ENCODE measurements around the gene MXRA7. TPM values are rescaled to one million over a fixed set of nuclear protein-coding genes. Genes with fewer than 3 reads are reported as not detected.
"Not testable (repeated sequence)": the region's sequence is repeated elsewhere in the genome, so short reads cannot be mapped to it uniquely, and the experiment has no call there.

MXRA7 gene
- total RNA-seq, 1 donor from 2014 or later: 105 TPM

- intact Hi-C loops (cut with DNase I): no loop called here
- TF ChIP-seq CTCF (IDR thresholded peaks at IDR 0.05): peak; percentile 78
- Histone ChIP-seq H3K27me3 (ENCODE audit: low read depth) (no peaks in the 10 kb centered on the region), H3K9me3 (no peaks in the 10 kb centered on the region), H3K27ac (peak within 1 kb of the TSS; percentile 99), H3K4me1 (peaks cover 70% of the 10 kb centered on the region), H3K36me3 (peaks cover 65% of the 10 kb centered on the region), H3K4me3 (peak within 1 kb of the TSS; percentile 98)
- DNase-seq: peak; percentile 91
- ATAC-seq: peak; percentile 78 to 81
These were observed 16.3 kb upstream of the MXRA7 start, which contains the start of gene METTL23 for GRCh38 chr17:76726776-76727718. Gene METTL23, plus strand, starts transcription at chr17:76726839. Its CDS starts 2,872 bp downstream, at chr17:76729711.

GRCh38 chr17:76726231-76726775 is 15.5 kb upstream of the MXRA7 start, which contains the start of gene JMJD6:
Gene JMJD6, minus strand, starts transcription at chr17:76726606. Its CDS starts 131 bp downstream, at chr17:76726475.
- Histone ChIP-seq H3K4me3 (peak within 1 kb of the TSS; percentile 98), H3K4me1 (peaks cover 62% of the 10 kb centered on the region), H3K36me3 (peaks cover 65% of the 10 kb centered on the region), H3K9me3 (no peaks in the 10 kb centered on the region), H3K27ac (peak within 1 kb of the TSS; percentile 99), H3K27me3 (ENCODE audit: low read depth) (no peaks in the 10 kb centered on the region)
- no peak for TF ChIP-seq CTCF (IDR thresholded peaks at IDR 0.05)
- intact Hi-C loops (cut with DNase I): no loop called here
- DNase-seq: peak; percentile 97
- ATAC-seq: peak; percentile 95 to 97

GRCh38 chr17:76725580-76726230 is 14.9 kb upstream of the MXRA7 start:
- ATAC-seq (peak; percentile 66 to 75), DNase-seq (peak; percentile 85)
- Histone ChIP-seq H3K4me1 (peaks cover 58% of the 10 kb centered on the region), H3K36me3 (peaks cover 65% of the 10 kb centered on the region), H3K27ac (peak overlapping the region; percentile 99), H3K9me3 (no peaks in the 10 kb centered on the region), H3K27me3 (ENCODE audit: low read depth) (no peaks in the 10 kb centered on the region), H3K4me3 (peak overlapping the region; percentile 98)
- intact Hi-C loops (cut with DNase I): no loop called here
- TF ChIP-seq CTCF (IDR thresholded peaks at IDR 0.05): no peak

GRCh38 chr17:76723812-76724211 is 13.0 kb upstream of the MXRA7 start:
- ATAC-seq (no peak), DNase-seq (no peak)
- H3K4me1 ChIP-seq: peaks cover 43% of the 10 kb centered on the region
- H3K27me3 ChIP-seq (ENCODE audit: low read depth): no peaks in the 10 kb centered on the region
- no peak for TF ChIP-seq CTCF (IDR thresholded peaks at IDR 0.05)
- peaks cover 67% of the 10 kb centered on the region for H3K36me3 ChIP-seq
- intact Hi-C loops (cut with DNase I): no loop called here
- H3K27ac ChIP-seq: no peak overlapping the region
- no peaks in the 10 kb centered on the region for H3K9me3 ChIP-seq
- no peak overlapping the region for H3K4me3 ChIP-seq

GRCh38 chr17:76722977-76723376 is 12.2 kb upstream of the MXRA7 start:
- ATAC-seq; DNase-seq; H3K4me3 ChIP-seq; H3K9me3 ChIP-seq; H3K27me3 ChIP-seq (ENCODE audit: low read depth); intact Hi-C loops (cut with DNase I); H3K27ac ChIP-seq: not testable (repeated sequence)
- peaks cover 75% of the 10 kb centered on the region for H3K36me3 ChIP-seq
- H3K4me1 ChIP-seq: peaks cover 35% of the 10 kb centered on the region

Measured in lower lobe of right lung (tissue), 2 donors.